ENCODE data around the gene FKBP1B. TPM values are rescaled to one million over a fixed set of nuclear protein-coding genes. Genes with fewer than 3 reads are reported as not detected.
"Not testable (repeated sequence)": the region's sequence is repeated elsewhere in the genome, so short reads cannot be mapped to it uniquely, and the experiment has no call there.

The FKBP1B gene
- total and polyA plus RNA-seq, 2 donors, result 4.4 to 9.3 TPM

- DNase-seq (ENCODE audit: low read depth in 6 of 9, low spot score in 9 of 9), result no peak
- H3K36me3 ChIP-seq (ENCODE audit: control insufficient read depth in 2 of 2, insufficient read depth in 2 of 2, low read length in 1 of 2), result no peaks in the 10 kb centered on the region
- no peak overlapping the region for H3K4me3 ChIP-seq (ENCODE audit: low read length in 2 of 2)
- WGBS, result 97% methylated on average over 1 of the region's 1 CpG
- H3K9me3 ChIP-seq (ENCODE audit: control insufficient read depth in 2 of 2, insufficient read depth in 1 of 2, low read length in 1 of 2), result peaks cover 0 to 3% of the 10 kb centered on the region in 2 donors
- H3K27me3 ChIP-seq (ENCODE audit: control insufficient read depth in 2 of 2, insufficient read depth in 1 of 2, low read length in 1 of 2), result no peaks in the 10 kb centered on the region
- no peak overlapping the region for H3K27ac ChIP-seq (ENCODE audit: low read depth in 1 of 2, low read length in 1 of 2)
- no peaks in the 10 kb centered on the region for H3K4me1 ChIP-seq (ENCODE audit: control insufficient read depth in 2 of 2, insufficient read depth in 2 of 2, low read length in 2 of 2)
Observed at GRCh38 chr2:24102677-24103076, 53.1 kb downstream of the FKBP1B start.

- DNase-seq (ENCODE audit: low read depth in 6 of 9, low spot score in 9 of 9), result no peak
- H3K27ac ChIP-seq (ENCODE audit: low read depth in 1 of 2, low read length in 1 of 2), result no peak overlapping the region
Observed at GRCh38 chr2:24104110-24104650, 54.6 kb downstream of the FKBP1B start.

GRCh38 chr2:24104906-24105305 lies 55.4 kb downstream of the FKBP1B start:
- no peak for DNase-seq (ENCODE audit: low read depth in 6 of 9, low spot score in 9 of 9)
- Histone ChIP-seq H3K36me3 (ENCODE audit: control insufficient read depth in 2 of 2, insufficient read depth in 2 of 2, low read length in 1 of 2) (no peaks in the 10 kb centered on the region), H3K27ac (ENCODE audit: low read depth in 1 of 2, low read length in 1 of 2) (no peak overlapping the region), H3K9me3 (ENCODE audit: control insufficient read depth in 2 of 2, insufficient read depth in 1 of 2, low read length in 1 of 2) (peaks cover 0 to 3% of the 10 kb centered on the region in 2 donors), H3K4me3 (ENCODE audit: low read length in 2 of 2) (no peak overlapping the region), H3K27me3 (ENCODE audit: control insufficient read depth in 2 of 2, insufficient read depth in 1 of 2, low read length in 1 of 2) (no peaks in the 10 kb centered on the region), H3K4me1 (ENCODE audit: control insufficient read depth in 2 of 2, insufficient read depth in 2 of 2, low read length in 2 of 2) (no peaks in the 10 kb centered on the region)
- 87% methylated on average over 4 of the region's 4 CpGs for WGBS

More at GRCh38 chr2:24104110-24104650, 54.6 kb downstream of the FKBP1B start:
- H3K9me3 ChIP-seq (ENCODE audit: control insufficient read depth in 2 of 2, insufficient read depth in 1 of 2, low read length in 1 of 2), result peaks cover 0 to 3% of the 10 kb centered on the region in 2 donors
- no peaks in the 10 kb centered on the region for H3K27me3 ChIP-seq (ENCODE audit: control insufficient read depth in 2 of 2, insufficient read depth in 1 of 2, low read length in 1 of 2)
- WGBS, result 98% methylated on average over 8 of the region's 8 CpGs
- no peak overlapping the region for H3K4me3 ChIP-seq (ENCODE audit: low read length in 2 of 2)
- no peaks in the 10 kb centered on the region for H3K4me1 ChIP-seq (ENCODE audit: control insufficient read depth in 2 of 2, insufficient read depth in 2 of 2, low read length in 2 of 2)
- H3K36me3 ChIP-seq (ENCODE audit: control insufficient read depth in 2 of 2, insufficient read depth in 2 of 2, low read length in 1 of 2), result no peaks in the 10 kb centered on the region

- WGBS, result 48% methylated on average over 2 of the region's 2 CpGs
- Histone ChIP-seq H3K4me1 (ENCODE audit: control insufficient read depth in 2 of 2, insufficient read depth in 2 of 2, low read length in 2 of 2) (no peaks in the 10 kb centered on the region), H3K4me3 (ENCODE audit: low read length in 2 of 2) (no peak overlapping the region), H3K27ac (ENCODE audit: low read depth in 1 of 2, low read length in 1 of 2) (no peak overlapping the region), H3K9me3 (ENCODE audit: control insufficient read depth in 2 of 2, insufficient read depth in 1 of 2, low read length in 1 of 2) (peaks cover 0 to 3% of the 10 kb centered on the region in 2 donors), H3K27me3 (ENCODE audit: control insufficient read depth in 2 of 2, insufficient read depth in 1 of 2, low read length in 1 of 2) (no peaks in the 10 kb centered on the region), H3K36me3 (ENCODE audit: control insufficient read depth in 2 of 2, insufficient read depth in 2 of 2, low read length in 1 of 2) (no peaks in the 10 kb centered on the region)
- no peak for DNase-seq (ENCODE audit: low read depth in 6 of 9, low spot score in 9 of 9)
Observed at GRCh38 chr2:24105816-24106215, 56.3 kb downstream of the FKBP1B start.

GRCh38 chr2:24106786-24107185 lies 57.2 kb downstream of the FKBP1B start:
- H3K4me1 ChIP-seq (ENCODE audit: control insufficient read depth in 2 of 2, insufficient read depth in 2 of 2, low read length in 2 of 2), result no peaks in the 10 kb centered on the region
- H3K27me3 ChIP-seq (ENCODE audit: control insufficient read depth in 2 of 2, insufficient read depth in 1 of 2, low read length in 1 of 2), result no peaks in the 10 kb centered on the region
- no peaks in the 10 kb centered on the region for H3K36me3 ChIP-seq (ENCODE audit: control insufficient read depth in 2 of 2, insufficient read depth in 2 of 2, low read length in 1 of 2)
- H3K27ac ChIP-seq (ENCODE audit: low read depth in 1 of 2, low read length in 1 of 2), result no peak overlapping the region
- no peak for DNase-seq (ENCODE audit: low read depth in 6 of 9, low spot score in 9 of 9)
- H3K9me3 ChIP-seq (ENCODE audit: control insufficient read depth in 2 of 2, insufficient read depth in 1 of 2, low read length in 1 of 2), result peaks cover 0 to 3% of the 10 kb centered on the region in 2 donors
- no peak overlapping the region for H3K4me3 ChIP-seq (ENCODE audit: low read length in 2 of 2)

GRCh38 chr2:24107336-24107735 lies 57.8 kb downstream of the FKBP1B start:
- 51% methylated on average over 1 of the region's 1 CpG for WGBS
- H3K27ac ChIP-seq (ENCODE audit: low read depth in 1 of 2, low read length in 1 of 2), result no peak overlapping the region
- no peaks in the 10 kb centered on the region for H3K4me1 ChIP-seq (ENCODE audit: control insufficient read depth in 2 of 2, insufficient read depth in 2 of 2, low read length in 2 of 2)
- no peak overlapping the region for H3K4me3 ChIP-seq (ENCODE audit: low read length in 2 of 2)
- H3K27me3 ChIP-seq (ENCODE audit: control insufficient read depth in 2 of 2, insufficient read depth in 1 of 2, low read length in 1 of 2), result no peaks in the 10 kb centered on the region
- H3K36me3 ChIP-seq (ENCODE audit: control insufficient read depth in 2 of 2, insufficient read depth in 2 of 2, low read length in 1 of 2), result no peaks in the 10 kb centered on the region
- peaks cover 0 to 3% of the 10 kb centered on the region in 2 donors for H3K9me3 ChIP-seq (ENCODE audit: control insufficient read depth in 2 of 2, insufficient read depth in 1 of 2, low read length in 1 of 2)
- DNase-seq (ENCODE audit: low read depth in 6 of 9, low spot score in 9 of 9), result no peak

- WGBS, result 97% methylated on average over 1 of the region's 1 CpG
Observed at GRCh38 chr2:24109431-24109830, 59.9 kb downstream of the FKBP1B start.

GRCh38 chr2:24110660-24111303 lies 61.2 kb downstream of the FKBP1B start:
- Histone ChIP-seq H3K27me3 (ENCODE audit: control insufficient read depth in 2 of 2, insufficient read depth in 1 of 2, low read length in 1 of 2) (no peaks in the 10 kb centered on the region), H3K27ac (ENCODE audit: low read depth in 1 of 2, low read length in 1 of 2) (no peak overlapping the region), H3K4me3 (ENCODE audit: low read length in 2 of 2) (no peak overlapping the region), H3K4me1 (ENCODE audit: control insufficient read depth in 2 of 2, insufficient read depth in 2 of 2, low read length in 2 of 2) (no peaks in the 10 kb centered on the region), H3K9me3 (ENCODE audit: control insufficient read depth in 2 of 2, insufficient read depth in 1 of 2, low read length in 1 of 2) (peaks cover 0 to 3% of the 10 kb centered on the region in 2 donors), H3K36me3 (ENCODE audit: control insufficient read depth in 2 of 2, insufficient read depth in 2 of 2, low read length in 1 of 2) (no peaks in the 10 kb centered on the region)
- no peak for DNase-seq (ENCODE audit: low read depth in 6 of 9, low spot score in 9 of 9)
- WGBS, result 96% methylated on average over 7 of the region's 7 CpGs

More at GRCh38 chr2:24109431-24109830, 59.9 kb downstream of the FKBP1B start:
- not testable (repeated sequence) for H3K4me1 ChIP-seq (ENCODE audit: control insufficient read depth in 2 of 2, insufficient read depth in 2 of 2, low read length in 2 of 2); H3K36me3 ChIP-seq (ENCODE audit: control insufficient read depth in 2 of 2, insufficient read depth in 2 of 2, low read length in 1 of 2); H3K27me3 ChIP-seq (ENCODE audit: control insufficient read depth in 2 of 2, insufficient read depth in 1 of 2, low read length in 1 of 2); H3K27ac ChIP-seq (ENCODE audit: low read depth in 1 of 2, low read length in 1 of 2); H3K9me3 ChIP-seq (ENCODE audit: control insufficient read depth in 2 of 2, insufficient read depth in 1 of 2, low read length in 1 of 2); DNase-seq (ENCODE audit: low read depth in 6 of 9, low spot score in 9 of 9); H3K4me3 ChIP-seq (ENCODE audit: low read length in 2 of 2)

- Histone ChIP-seq H3K36me3 (ENCODE audit: control insufficient read depth in 2 of 2, insufficient read depth in 2 of 2, low read length in 1 of 2) (no peaks in the 10 kb centered on the region), H3K9me3 (ENCODE audit: control insufficient read depth in 2 of 2, insufficient read depth in 1 of 2, low read length in 1 of 2) (peaks cover 0 to under 1% of the 10 kb centered on the region in 2 donors), H3K27me3 (ENCODE audit: control insufficient read depth in 2 of 2, insufficient read depth in 1 of 2, low read length in 1 of 2) (no peaks in the 10 kb centered on the region), H3K4me1 (ENCODE audit: control insufficient read depth in 2 of 2, insufficient read depth in 2 of 2, low read length in 2 of 2) (no peaks in the 10 kb centered on the region), H3K27ac (ENCODE audit: low read depth in 1 of 2, low read length in 1 of 2) (no peak overlapping the region), H3K4me3 (ENCODE audit: low read length in 2 of 2) (no peak overlapping the region)
- DNase-seq (ENCODE audit: low read depth in 6 of 9, low spot score in 9 of 9), result no peak
- WGBS, result 87% methylated on average over 2 of the region's 2 CpGs
Observed at GRCh38 chr2:24111407-24111901, 61.9 kb downstream of the FKBP1B start.
